Muscle of arm (tissue), 12 donors: ENCODE measurements around the gene LBHD2. TPM values are rescaled to one million over a fixed set of nuclear protein-coding genes. Genes with fewer than 3 reads are reported as not detected.

Experiments
- DNase-seq: peaks from one replicate; pipeline ENCODE4 v3.0.0-alpha.2; 2013
- polyA plus RNA-seq, 12 donors: library from polyadenylated mRNA; unstranded; fragments of 120-200 nt; gene quantifications; one replicate each; pipeline ENCODE4 v1.2.1, GENCODE V29; 2013; ENCODE audit not compliant: insufficient read length in 12 of 12

Gene LBHD2
- polyA plus RNA-seq, 12 donors = 0.23 to 0.39 TPM; not detected in 10

- DNase-seq = no peak
These were observed 5.7 kb downstream of the LBHD2 start for GRCh38 chr14:103089386-103090335.

- DNase-seq = no peak
These were observed 6.5 kb downstream of the LBHD2 start for GRCh38 chr14:103090481-103091020.

- DNase-seq = no peak
These were observed 7.3 kb downstream of the LBHD2 start for GRCh38 chr14:103091041-103091882.

GRCh38 chr14:103091883-103092222 lies 7.8 kb downstream of the LBHD2 start:
- no peak for DNase-seq

GRCh38 chr14:103093856-103094405 lies 9.9 kb downstream of the LBHD2 start:
- no peak for DNase-seq

GRCh38 chr14:103094406-103095209 lies 10.6 kb downstream of the LBHD2 start, which contains the start of gene EXOC3L4:
EXOC3L4 (plus strand) TSS chr14:103094725; CDS start chr14:103100220, 5,495 bp downstream.
- no peak for DNase-seq

GRCh38 chr14:103095210-103095778 lies 11.3 kb downstream of the LBHD2 start:
- no peak for DNase-seq

- DNase-seq = no peak
These were observed 12.4 kb downstream of the LBHD2 start for GRCh38 chr14:103096387-103096786.

GRCh38 chr14:103097244-103097993 lies 13.4 kb downstream of the LBHD2 start:
- DNase-seq = no peak

- no peak for DNase-seq
These were observed 14.3 kb downstream of the LBHD2 start for GRCh38 chr14:103097994-103098957.

- no peak for DNase-seq
These were observed 15.2 kb downstream of the LBHD2 start for GRCh38 chr14:103099081-103099732.

GRCh38 chr14:103099733-103100280 lies 15.8 kb downstream of the LBHD2 start:
- DNase-seq = no peak

GRCh38 chr14:103100281-103101121 lies 16.5 kb downstream of the LBHD2 start:
- DNase-seq = no peak

GRCh38 chr14:103101257-103101962 lies 17.4 kb downstream of the LBHD2 start:
- no peak for DNase-seq

GRCh38 chr14:103101963-103102688 lies 18.1 kb downstream of the LBHD2 start:
- DNase-seq = no peak
